Endodermal cell (in vitro differentiated cells): Measurements from ENCODE around the gene CSNK1G1. TPM values are rescaled to one million over a fixed set of nuclear protein-coding genes. Genes with fewer than 3 reads are reported as not detected.

Source experiments
- DNase-seq: peaks from one replicate; pipeline ENCODE4 v3.0.0-alpha.2; 2017
- H3K27ac ChIP-seq: 2 replicates; pipeline ENCODE4 v1.5.1; 2013; ENCODE audit warnings: mild to moderate bottlenecking, low read depth, low read length, moderate library complexity
- H3K27me3 ChIP-seq: 2 replicates; pipeline ENCODE4 v1.6.1; 2013; ENCODE audit warnings: mild to moderate bottlenecking, low read length, moderate library complexity; ENCODE audit not compliant: insufficient read depth, control insufficient read depth, poor library complexity, severe bottlenecking
- H3K36me3 ChIP-seq: 2 replicates; pipeline ENCODE4 v1.7.0; 2013; ENCODE audit warnings: mild to moderate bottlenecking, low read length, moderate library complexity; ENCODE audit not compliant: control insufficient read depth, insufficient read depth
- H3K4me1 ChIP-seq: one replicate; pipeline ENCODE4 v1.7.0; 2013; ENCODE audit warnings: low read length; ENCODE audit not compliant: control insufficient read depth, insufficient read depth
- H3K4me3 ChIP-seq: 2 replicates; pipeline ENCODE4 v1.5.1; 2013; ENCODE audit warnings: mild to moderate bottlenecking, low read length, moderate library complexity
- H3K9ac ChIP-seq: 2 replicates; pipeline ENCODE4 v1.6.1; 2013; ENCODE audit warnings: mild to moderate bottlenecking, low read length, moderate library complexity; ENCODE audit not compliant: poor library complexity, severe bottlenecking; ENCODE audit errors: extremely low read depth
- H3K9me3 ChIP-seq: 2 replicates; pipeline ENCODE4 v1.6.1; 2013; ENCODE audit warnings: mild to moderate bottlenecking, low read length, moderate library complexity; ENCODE audit not compliant: control insufficient read depth
- H3K27ac Mint-ChIP-seq: 2 replicates; pipeline ENCODE4 v1.8.0; 2020; ENCODE audit warnings: mixed read lengths
- H3K27me3 Mint-ChIP-seq: 2 replicates; pipeline ENCODE4 v1.8.0; 2021; ENCODE audit warnings: mild to moderate bottlenecking, mixed read lengths; ENCODE audit not compliant: insufficient read depth
- H3K36me3 Mint-ChIP-seq: 2 replicates; pipeline ENCODE4 v1.8.0; 2020; ENCODE audit warnings: low read depth, mixed read lengths
- H3K4me1 Mint-ChIP-seq: 2 replicates; pipeline ENCODE4 v1.8.0; 2020; ENCODE audit warnings: mixed read lengths
- H3K4me3 Mint-ChIP-seq: 2 replicates; pipeline ENCODE4 v1.8.0; 2020; ENCODE audit warnings: mild to moderate bottlenecking, moderate library complexity, mixed read lengths
- H3K9me3 Mint-ChIP-seq: 2 replicates; pipeline ENCODE4 v1.8.0; 2020; ENCODE audit warnings: mild to moderate bottlenecking, mixed read lengths
- WGBS, 2 experiments: methylation state at CpG; one replicate each; pipeline versions ENCODE4 v1.1.5 to v1.1.7; 2013; ENCODE audit warnings: missing lambda C conversion rate in 2 of 2, mixed read lengths in 1 of 2; ENCODE audit not compliant: insufficient coverage in 1 of 2, insufficient read length in 1 of 2; 5-methylcytosine and 5-hydroxymethylcytosine counted together
- total RNA-seq, 2 donors: library from RNA; stranded (reverse); fragmentation: NEBNext Ultra II Directional in 1 of 2; extraction: Animal tissue kit (Norgen Biotek cat#: 25700) in 1 of 2; gene quantifications; 2 replicates in 1 of 2; 3 replicates in 1 of 2; pipeline ENCODE4 v1.2.1, GENCODE V29; 2021
- TF ChIP-seq, protein P1 (sequence below): fragments of 200-600 bp; sonication (generic); conservative IDR thresholded peaks from 2 replicates; pipeline ENCODE4 v1.5.0; 2021; ENCODE audit warnings: antibody characterized with exemption, mild to moderate bottlenecking

CSNK1G1 gene
- total RNA-seq, 2 donors from 2014 or later, result 24.5 to 31.4 TPM

DNA sequence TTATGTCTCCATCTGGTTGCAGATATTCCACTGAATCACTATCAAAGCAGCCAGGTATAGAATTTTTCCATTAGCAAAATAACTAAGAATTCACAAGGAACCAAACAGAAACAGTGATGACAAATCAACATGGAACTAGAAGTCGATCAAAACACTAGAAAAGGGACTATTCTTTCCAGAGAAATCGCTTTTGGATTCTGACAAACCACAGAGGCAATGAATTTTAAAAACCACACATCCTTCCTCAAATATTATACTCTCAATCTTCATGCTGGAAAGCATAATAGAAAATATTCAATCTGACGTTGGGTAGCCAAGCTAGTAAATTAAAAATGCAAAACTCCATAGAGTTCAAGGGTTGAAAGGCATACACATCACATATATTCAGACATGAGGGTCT, 99.9 kb downstream of the CSNK1G1 start:
- no peak for DNase-seq
- Mint-ChIP-seq H3K9me3 (peaks cover 2% of the 10 kb centered on the region), H3K4me3 (no peak overlapping the region), H3K36me3 (peaks cover 26% of the 10 kb centered on the region), H3K4me1 (no peaks in the 10 kb centered on the region), H3K27ac (no peak overlapping the region), H3K27me3 (no peaks in the 10 kb centered on the region)
- H3K36me3 ChIP-seq, result peaks cover 10% of the 10 kb centered on the region
- H3K9ac ChIP-seq, result no peak overlapping the region
- no peaks in the 10 kb centered on the region for H3K27me3 ChIP-seq
- no peaks in the 10 kb centered on the region for H3K4me1 ChIP-seq
- TF ChIP-seq, protein P1, sequence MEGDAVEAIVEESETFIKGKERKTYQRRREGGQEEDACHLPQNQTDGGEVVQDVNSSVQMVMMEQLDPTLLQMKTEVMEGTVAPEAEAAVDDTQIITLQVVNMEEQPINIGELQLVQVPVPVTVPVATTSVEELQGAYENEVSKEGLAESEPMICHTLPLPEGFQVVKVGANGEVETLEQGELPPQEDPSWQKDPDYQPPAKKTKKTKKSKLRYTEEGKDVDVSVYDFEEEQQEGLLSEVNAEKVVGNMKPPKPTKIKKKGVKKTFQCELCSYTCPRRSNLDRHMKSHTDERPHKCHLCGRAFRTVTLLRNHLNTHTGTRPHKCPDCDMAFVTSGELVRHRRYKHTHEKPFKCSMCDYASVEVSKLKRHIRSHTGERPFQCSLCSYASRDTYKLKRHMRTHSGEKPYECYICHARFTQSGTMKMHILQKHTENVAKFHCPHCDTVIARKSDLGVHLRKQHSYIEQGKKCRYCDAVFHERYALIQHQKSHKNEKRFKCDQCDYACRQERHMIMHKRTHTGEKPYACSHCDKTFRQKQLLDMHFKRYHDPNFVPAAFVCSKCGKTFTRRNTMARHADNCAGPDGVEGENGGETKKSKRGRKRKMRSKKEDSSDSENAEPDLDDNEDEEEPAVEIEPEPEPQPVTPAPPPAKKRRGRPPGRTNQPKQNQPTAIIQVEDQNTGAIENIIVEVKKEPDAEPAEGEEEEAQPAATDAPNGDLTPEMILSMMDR, result no peak
- whole genome bisulfite sequencing, 2 experiments, result 92 to 93% methylated on average over 2 to 3 of the region's 3 CpGs
- H3K9me3 ChIP-seq, result peaks cover 8% of the 10 kb centered on the region
- no peak overlapping the region for H3K4me3 ChIP-seq
- H3K27ac ChIP-seq, result no peak overlapping the region

DNA sequence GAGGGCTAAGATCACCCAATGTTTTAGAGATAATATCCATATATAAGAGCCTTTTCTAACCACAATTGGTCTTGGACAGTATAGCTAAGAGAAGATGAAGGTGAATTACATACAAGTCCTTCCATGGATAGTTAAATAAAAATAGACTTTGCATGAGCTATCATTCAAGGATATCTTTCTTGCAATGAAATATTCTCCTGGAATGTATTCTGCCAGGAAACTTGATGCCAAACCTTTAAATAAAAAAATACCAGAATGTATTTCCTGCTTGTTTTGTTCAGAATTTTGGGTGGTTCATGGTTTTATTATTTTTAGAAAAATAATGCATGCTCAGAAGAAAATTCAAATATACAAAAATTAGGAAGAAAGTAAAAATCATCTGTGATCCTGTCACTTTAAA, 104.3 kb downstream of the CSNK1G1 start:
- TF ChIP-seq, protein P1, result no peak
- Histone ChIP-seq H3K4me3 (no peak overlapping the region), H3K9me3 (peaks cover 3% of the 10 kb centered on the region), H3K36me3 (peaks cover 6% of the 10 kb centered on the region), H3K27ac (no peak overlapping the region), H3K4me1 (peaks cover 7% of the 10 kb centered on the region), H3K9ac (no peak overlapping the region), H3K27me3 (no peaks in the 10 kb centered on the region)
- Mint-ChIP-seq H3K4me1 (peaks cover 19% of the 10 kb centered on the region), H3K27me3 (no peaks in the 10 kb centered on the region), H3K9me3 (no peaks in the 10 kb centered on the region), H3K36me3 (peaks cover 18% of the 10 kb centered on the region), H3K27ac (no peak overlapping the region), H3K4me3 (no peak overlapping the region)
- no peak for DNase-seq

DNA sequence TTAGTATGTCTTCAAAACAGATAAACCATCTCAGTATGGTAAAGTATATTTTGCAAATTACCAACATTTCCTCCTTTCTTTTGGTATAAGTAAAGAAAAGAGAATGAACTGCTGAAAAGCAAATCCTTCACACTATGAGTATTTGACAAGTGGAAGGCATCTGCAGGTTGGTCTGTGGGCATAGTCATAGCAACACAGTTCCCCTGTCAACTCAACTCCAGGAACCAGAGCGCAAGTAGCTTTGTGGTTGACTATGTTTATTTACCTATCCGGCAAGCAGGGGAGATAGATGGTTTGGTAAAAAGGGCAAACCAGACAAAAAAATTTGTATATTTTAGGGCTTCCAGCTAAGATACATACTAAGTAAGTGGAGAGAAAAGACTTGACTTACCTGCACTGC, 104.9 kb downstream of the CSNK1G1 start:
- TF ChIP-seq, protein P1, result no peak
- Mint-ChIP-seq H3K9me3 (no peaks in the 10 kb centered on the region), H3K36me3 (peaks cover 14% of the 10 kb centered on the region), H3K27me3 (no peaks in the 10 kb centered on the region), H3K4me1 (peaks cover 20% of the 10 kb centered on the region), H3K27ac (no peak overlapping the region), H3K4me3 (no peak overlapping the region)
- H3K27me3 ChIP-seq, result no peaks in the 10 kb centered on the region
- H3K36me3 ChIP-seq, result peaks cover 6% of the 10 kb centered on the region
- 94% methylated on average over 2 of the region's 2 CpGs; no CpG with 5 or more reads in 1 of the 2 experiments for WGBS, 2 experiments
- H3K4me3 ChIP-seq, result no peak overlapping the region
- peaks cover 7% of the 10 kb centered on the region for H3K4me1 ChIP-seq
- H3K27ac ChIP-seq, result no peak overlapping the region
- H3K9me3 ChIP-seq, result no peaks in the 10 kb centered on the region
- H3K9ac ChIP-seq, result no peak overlapping the region
- no peak for DNase-seq
